OCI-LY3 (cell line): ENCODE results near the gene SH3GL3.

Experiments used
- H2AFZ ChIP-seq: fragments of 200-600, 300-600 bp; shearing (Covaris generic); 2 replicates; pipeline ENCODE4 v1.6.0; 2014; ENCODE audit warnings: antibody characterized with exemption, low read depth, low read length
- H3K27ac ChIP-seq: fragments of 200-600, 300-600 bp; sonication (generic); 2 replicates; pipeline ENCODE4 v1.5.1; 2014; ENCODE audit warnings: mild to moderate bottlenecking, low read length, moderate library complexity, mixed read lengths
- H3K27me3 ChIP-seq: fragments of 200-600, 300-600 bp; sonication (generic); 2 replicates; pipeline ENCODE4 v1.6.1; 2014; ENCODE audit warnings: low read depth, low read length, mixed read lengths
- H3K36me3 ChIP-seq: fragments of 200-600, 300-600 bp; sonication (generic); replicated peaks from 2 replicates; pipeline ENCODE3; 2014; ENCODE audit warnings: low read depth, low read length, mixed read lengths
- H3K4me1 ChIP-seq: fragments of 300-600, 200-600 bp; sonication (generic); 2 replicates; pipeline ENCODE4 v1.6.1; 2014; ENCODE audit warnings: low read length, mixed read lengths
- H3K4me2 ChIP-seq: fragments of 200-600, 300-600 bp; sonication (generic); 2 replicates; pipeline ENCODE4 v1.6.1; 2014; ENCODE audit warnings: low read length, mixed read lengths
- H3K4me3 ChIP-seq: fragments of 300-600, 200-600 bp; sonication (generic); 2 replicates; pipeline ENCODE4 v1.5.1; 2014; ENCODE audit warnings: antibody characterized with exemption, mild to moderate bottlenecking, low read length, moderate library complexity
- H3K79me2 ChIP-seq: fragments of 300-600, 200-600 bp; shearing (Covaris generic); 2 replicates; pipeline ENCODE4 v1.6.1; 2014; ENCODE audit warnings: mild to moderate bottlenecking, low read length, mixed read lengths
- H3K9ac ChIP-seq: fragments of 300-600, 200-600 bp; shearing (Covaris generic); 2 replicates; pipeline ENCODE4 v1.6.0; 2014; ENCODE audit warnings: mild to moderate bottlenecking, low read length, moderate library complexity
- H3K9me3 ChIP-seq: fragments of 200-600, 300-600 bp; shearing (Covaris generic); 2 replicates; pipeline ENCODE4 v1.6.1; 2014; ENCODE audit warnings: low read length, mixed read lengths; ENCODE audit not compliant: insufficient read depth
- H4K20me1 ChIP-seq: fragments of 200-600, 300-600 bp; sonication (generic); 2 replicates; pipeline ENCODE4 v1.6.1; 2016; ENCODE audit warnings: low read length, mixed read lengths; ENCODE audit not compliant: insufficient read depth
- EZH2phosphoT487 ChIP-seq: fragments of 200-600 bp; shearing (Covaris generic); IDR thresholded peaks from 2 replicates; pipeline ENCODE4 v1.6.1; 2018; ENCODE audit warnings: antibody characterized with exemption, mixed run types, low read depth
- TF ChIP-seq, protein P1 (sequence below): fragments of 200-600, 300-600 bp; sonication (generic); IDR thresholded peaks from 2 replicates; pipeline ENCODE4 v1.5.1; 2014; ENCODE audit warnings: antibody characterized with exemption, low read length, low read depth

SH3GL3 gene

DNA sequence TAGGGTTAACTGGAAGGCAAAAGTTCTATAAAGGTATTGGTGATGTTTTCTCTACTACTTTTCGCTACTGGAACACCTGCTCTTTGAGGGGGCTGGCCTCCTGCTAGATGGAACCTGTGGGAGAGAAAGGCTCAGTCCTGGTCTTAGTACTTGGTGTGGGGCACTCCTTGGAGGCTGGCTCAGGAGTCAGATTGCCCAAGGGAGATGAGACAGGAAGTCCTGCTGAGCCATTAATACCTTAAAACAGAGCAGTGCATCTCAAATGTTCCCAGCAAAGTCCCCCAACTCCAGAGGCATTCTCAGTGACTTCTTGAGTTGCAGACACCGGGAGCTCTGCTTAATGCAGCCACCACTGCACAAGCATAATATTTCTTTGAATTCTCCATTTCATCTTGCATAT, 203.7 kb downstream of the SH3GL3 start:
- H3K9ac ChIP-seq, result no peak overlapping the region
- H3K27ac ChIP-seq, result no peak overlapping the region
- TF ChIP-seq, protein P1, sequence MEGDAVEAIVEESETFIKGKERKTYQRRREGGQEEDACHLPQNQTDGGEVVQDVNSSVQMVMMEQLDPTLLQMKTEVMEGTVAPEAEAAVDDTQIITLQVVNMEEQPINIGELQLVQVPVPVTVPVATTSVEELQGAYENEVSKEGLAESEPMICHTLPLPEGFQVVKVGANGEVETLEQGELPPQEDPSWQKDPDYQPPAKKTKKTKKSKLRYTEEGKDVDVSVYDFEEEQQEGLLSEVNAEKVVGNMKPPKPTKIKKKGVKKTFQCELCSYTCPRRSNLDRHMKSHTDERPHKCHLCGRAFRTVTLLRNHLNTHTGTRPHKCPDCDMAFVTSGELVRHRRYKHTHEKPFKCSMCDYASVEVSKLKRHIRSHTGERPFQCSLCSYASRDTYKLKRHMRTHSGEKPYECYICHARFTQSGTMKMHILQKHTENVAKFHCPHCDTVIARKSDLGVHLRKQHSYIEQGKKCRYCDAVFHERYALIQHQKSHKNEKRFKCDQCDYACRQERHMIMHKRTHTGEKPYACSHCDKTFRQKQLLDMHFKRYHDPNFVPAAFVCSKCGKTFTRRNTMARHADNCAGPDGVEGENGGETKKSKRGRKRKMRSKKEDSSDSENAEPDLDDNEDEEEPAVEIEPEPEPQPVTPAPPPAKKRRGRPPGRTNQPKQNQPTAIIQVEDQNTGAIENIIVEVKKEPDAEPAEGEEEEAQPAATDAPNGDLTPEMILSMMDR, result no peak
- no peak for TF ChIP-seq EZH2phosphoT487
- no peaks in the 10 kb centered on the region for H3K36me3 ChIP-seq
- no peak overlapping the region for H3K4me2 ChIP-seq
- H2AFZ ChIP-seq, result no peak overlapping the region
- H3K9me3 ChIP-seq, result no peaks in the 10 kb centered on the region
- no peaks in the 10 kb centered on the region for H3K79me2 ChIP-seq
- H3K4me1 ChIP-seq, result no peaks in the 10 kb centered on the region
- H3K4me3 ChIP-seq, result no peak overlapping the region
- H3K27me3 ChIP-seq, result peaks cover 18% of the 10 kb centered on the region; the same call in 1 of the 2 replicates
- no peaks in the 10 kb centered on the region for H4K20me1 ChIP-seq

DNA sequence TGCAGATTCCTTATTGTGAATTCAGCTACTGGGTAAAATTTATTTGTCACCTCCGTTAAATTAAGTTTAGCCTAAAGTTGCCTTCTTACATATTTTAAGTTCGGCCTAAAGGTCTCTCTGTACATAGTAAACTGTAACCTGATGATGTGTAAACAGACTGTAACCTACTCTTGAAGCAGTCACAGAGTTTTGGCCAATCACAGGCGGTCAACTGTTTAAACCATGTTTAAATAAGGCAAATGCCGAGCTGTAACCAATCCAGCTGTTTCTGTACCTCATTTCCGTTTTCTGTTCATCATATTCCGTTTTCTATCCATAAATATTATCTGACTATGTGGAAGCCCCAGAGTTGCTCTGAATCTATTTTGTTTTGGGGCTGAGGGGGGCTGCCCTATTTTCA, 204.4 kb downstream of the SH3GL3 start:
- Histone ChIP-seq H2AFZ (no peak overlapping the region), H3K4me3 (no peak overlapping the region), H3K27me3 (peaks cover 18% of the 10 kb centered on the region; the same call in 1 of the 2 replicates), H3K4me2 (no peak overlapping the region), H4K20me1 (no peaks in the 10 kb centered on the region), H3K36me3 (no peaks in the 10 kb centered on the region), H3K27ac (no peak overlapping the region), H3K9ac (no peak overlapping the region), H3K9me3 (no peaks in the 10 kb centered on the region), H3K79me2 (no peaks in the 10 kb centered on the region), H3K4me1 (no peaks in the 10 kb centered on the region)
- TF ChIP-seq EZH2phosphoT487, result no peak
- TF ChIP-seq, protein P1, result no peak

DNA sequence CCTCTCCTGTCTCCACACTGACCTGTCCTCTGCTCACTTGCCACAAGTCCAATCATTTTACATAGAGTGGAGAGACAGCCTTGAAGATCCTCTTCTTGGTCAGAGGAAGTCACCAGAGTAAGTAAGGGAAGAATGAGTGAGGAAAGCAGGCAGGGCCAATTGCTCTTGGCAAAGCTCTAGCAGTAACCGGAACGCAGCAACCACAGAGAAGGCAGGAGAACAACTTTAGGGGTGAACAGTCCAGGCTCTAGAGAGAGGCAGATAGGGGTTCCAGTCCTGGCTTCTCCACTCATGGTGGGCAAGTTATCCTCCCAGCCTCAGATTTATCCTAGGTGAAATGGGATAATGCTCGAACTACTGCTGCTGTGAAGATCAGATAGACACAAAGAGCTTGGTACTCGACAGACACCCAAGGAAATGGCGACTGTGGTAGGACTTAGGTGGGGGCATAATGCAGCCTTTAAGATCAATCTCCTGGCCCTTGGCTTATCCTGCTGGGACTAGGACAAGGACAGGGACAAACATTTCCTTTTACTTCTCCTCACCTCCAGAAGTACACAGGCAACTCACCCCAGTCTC, 205.6 kb downstream of the SH3GL3 start:
- Histone ChIP-seq H3K9ac (no peak overlapping the region), H3K4me2 (no peak overlapping the region), H2AFZ (no peak overlapping the region), H3K4me3 (no peak overlapping the region), H3K27me3 (peaks cover 14% of the 10 kb centered on the region; the same call in 1 of the 2 replicates), H4K20me1 (no peaks in the 10 kb centered on the region), H3K79me2 (no peaks in the 10 kb centered on the region), H3K4me1 (no peaks in the 10 kb centered on the region), H3K9me3 (no peaks in the 10 kb centered on the region), H3K27ac (no peak overlapping the region), H3K36me3 (no peaks in the 10 kb centered on the region)
- no peak for TF ChIP-seq EZH2phosphoT487
- TF ChIP-seq, protein P1, result no peak

DNA sequence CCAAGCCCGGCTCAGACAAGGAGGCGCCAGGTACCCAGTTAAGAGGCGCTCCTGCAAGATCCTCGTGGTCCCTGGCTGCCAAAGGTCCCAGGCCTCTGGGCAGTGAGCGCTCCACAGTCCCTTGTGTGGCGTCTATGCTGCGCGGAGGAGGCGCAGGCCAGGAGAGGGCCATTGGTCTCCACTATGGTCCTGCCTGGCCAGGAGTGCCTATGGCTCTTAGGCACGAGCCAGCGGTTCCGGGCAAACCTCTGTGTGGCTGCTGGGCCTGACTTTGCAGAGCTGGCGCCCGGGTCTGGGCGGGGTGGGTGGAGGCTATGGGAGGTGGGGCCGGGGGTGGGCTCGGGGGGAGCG, 206.1 kb downstream of the SH3GL3 start:
- no peak overlapping the region for H3K4me3 ChIP-seq
- H3K4me2 ChIP-seq, result no peak overlapping the region
- H3K9ac ChIP-seq, result no peak overlapping the region
- no peaks in the 10 kb centered on the region for H3K9me3 ChIP-seq
- H4K20me1 ChIP-seq, result no peaks in the 10 kb centered on the region
- no peaks in the 10 kb centered on the region for H3K36me3 ChIP-seq
- H3K79me2 ChIP-seq, result no peaks in the 10 kb centered on the region
- no peak overlapping the region for H2AFZ ChIP-seq
- no peaks in the 10 kb centered on the region for H3K4me1 ChIP-seq
- H3K27ac ChIP-seq, result no peak overlapping the region
- peaks cover 14% of the 10 kb centered on the region; the same call in 1 of the 2 replicates for H3K27me3 ChIP-seq
- TF ChIP-seq, protein P1, result no peak
- TF ChIP-seq EZH2phosphoT487, result no peak
